Measurements from ENCODE around the gene DNAH14. TPM values are rescaled to one million over a fixed set of nuclear protein-coding genes. Genes with fewer than 3 reads are reported as not detected.

Gene DNAH14
- total and polyA plus RNA-seq, 2 donors (not counting 1 experiment from before 2014, with no cell fraction given): not detected

- no peaks in the 10 kb centered on the region for H3K4me1 ChIP-seq (ENCODE audit: control insufficient read depth in 2 of 2, insufficient read depth in 2 of 2, low read length in 2 of 2)
- no peak overlapping the region for H3K9ac ChIP-seq (ENCODE audit: low read length)
- no peaks in the 10 kb centered on the region for H3K9me3 ChIP-seq (ENCODE audit: control extremely low read depth in 1 of 3, control insufficient read depth in 2 of 3, insufficient read depth in 1 of 3, low read length in 2 of 3)
- ChIA-PET CTCF (no interaction called here), POLR2A (no interaction called here)
- no peaks in the 10 kb centered on the region for H3K9me3 Mint-ChIP-seq (ENCODE audit: insufficient read depth)
- H3K27ac Mint-ChIP-seq: no peak overlapping the region
- TF ChIP-seq EZH2 (IDR thresholded peaks at IDR 0.05; ENCODE audit: borderline replicate concordance, insufficient read depth, low read depth, low read length, poor library complexity, severe bottlenecking) (no peak), CTCF (IDR thresholded peaks at IDR 0.05) (no peak)
- ATAC-seq (ENCODE audit: low read depth) (no peak), DNase-seq (no peak)
- no peak overlapping the region for H3K27ac ChIP-seq (ENCODE audit: low read length in 2 of 2)
- H3K4me1 Mint-ChIP-seq: no peaks in the 10 kb centered on the region
- no peaks in the 10 kb centered on the region for H4K20me1 ChIP-seq (ENCODE audit: control insufficient read depth, insufficient read depth, low read length, poor library complexity, severe bottlenecking)
- H3K27me3 Mint-ChIP-seq: no peaks in the 10 kb centered on the region
- no peaks in the 10 kb centered on the region for H3K36me3 ChIP-seq (replicated peaks in 1 of 2; ENCODE audit: control extremely low read depth in 1 of 2, control insufficient read depth in 1 of 2, extremely low read depth in 1 of 2, insufficient read depth in 2 of 2, low read length in 1 of 2)
- H3K79me2 ChIP-seq (ENCODE audit: control insufficient read depth, insufficient read depth, low read length): no peaks in the 10 kb centered on the region
- no CpG with 5 or more reads among the region's 2 CpGs for WGBS (ENCODE audit: insufficient coverage)
- no peak overlapping the region for H2AFZ ChIP-seq (ENCODE audit: insufficient read depth, low read depth, low read length, poor library complexity, severe bottlenecking)
- intact Hi-C loops (cut with micrococcal nuclease): no loop called here
- no peak overlapping the region for H3K4me3 Mint-ChIP-seq
- no peaks in the 10 kb centered on the region for H3K27me3 ChIP-seq (replicated peaks in 1 of 4; ENCODE audit: control extremely low read depth in 1 of 4, control insufficient read depth in 3 of 4, insufficient read depth in 4 of 4, low read length in 3 of 4)
- no peak overlapping the region for H3K4me2 ChIP-seq (replicated peaks; ENCODE audit: low read depth, low read length, poor library complexity, severe bottlenecking)
- H3K4me3 ChIP-seq (ENCODE audit: control extremely low read depth in 1 of 5, extremely low read depth in 1 of 5, insufficient read depth in 1 of 5, low read depth in 2 of 5, low read length in 4 of 5): no peak overlapping the region
Measured at GRCh38 chr1:225049594-225049993, 120.1 kb downstream of the DNAH14 start.

- H3K27me3 Mint-ChIP-seq: no peaks in the 10 kb centered on the region
- H3K36me3 ChIP-seq (replicated peaks in 1 of 2; ENCODE audit: control extremely low read depth in 1 of 2, control insufficient read depth in 1 of 2, extremely low read depth in 1 of 2, insufficient read depth in 2 of 2, low read length in 1 of 2): no peaks in the 10 kb centered on the region
- peaks cover 7% of the 10 kb centered on the region for H3K9me3 Mint-ChIP-seq (ENCODE audit: insufficient read depth)
- peaks cover 0 to 3% (median 0%) of the 10 kb centered on the region in 3 donors for H3K9me3 ChIP-seq (ENCODE audit: control extremely low read depth in 1 of 3, control insufficient read depth in 2 of 3, insufficient read depth in 1 of 3, low read length in 2 of 3)
- DNase-seq (no peak), ATAC-seq (ENCODE audit: low read depth) (no peak)
- ChIA-PET POLR2A (no interaction called here), CTCF (no interaction called here)
- no peak overlapping the region for H3K9ac ChIP-seq (ENCODE audit: low read length)
- no peaks in the 10 kb centered on the region for H3K27me3 ChIP-seq (replicated peaks in 1 of 4; ENCODE audit: control extremely low read depth in 1 of 4, control insufficient read depth in 3 of 4, insufficient read depth in 4 of 4, low read length in 3 of 4)
- no peak overlapping the region for H3K4me3 ChIP-seq (ENCODE audit: control extremely low read depth in 1 of 5, extremely low read depth in 1 of 5, insufficient read depth in 1 of 5, low read depth in 2 of 5, low read length in 4 of 5)
- H3K79me2 ChIP-seq (ENCODE audit: control insufficient read depth, insufficient read depth, low read length): no peaks in the 10 kb centered on the region
- H3K4me3 Mint-ChIP-seq: no peak overlapping the region
- H4K20me1 ChIP-seq (ENCODE audit: control insufficient read depth, insufficient read depth, low read length, poor library complexity, severe bottlenecking): no peaks in the 10 kb centered on the region
- H2AFZ ChIP-seq (ENCODE audit: insufficient read depth, low read depth, low read length, poor library complexity, severe bottlenecking): no peak overlapping the region
- no peak overlapping the region for H3K27ac Mint-ChIP-seq
- H3K27ac ChIP-seq (ENCODE audit: low read length in 2 of 2): no peak overlapping the region
- no peak overlapping the region for H3K4me2 ChIP-seq (replicated peaks; ENCODE audit: low read depth, low read length, poor library complexity, severe bottlenecking)
- H3K4me1 Mint-ChIP-seq: no peaks in the 10 kb centered on the region
- no peak for TF ChIP-seq CTCF (IDR thresholded peaks at IDR 0.05)
- TF ChIP-seq EZH2 (IDR thresholded peaks at IDR 0.05; ENCODE audit: borderline replicate concordance, insufficient read depth, low read depth, low read length, poor library complexity, severe bottlenecking): no peak
- WGBS (ENCODE audit: insufficient coverage): no CpG with 5 or more reads among the region's 2 CpGs
- intact Hi-C loops (cut with micrococcal nuclease): no loop called here
- no peaks in the 10 kb centered on the region for H3K4me1 ChIP-seq (ENCODE audit: control insufficient read depth in 2 of 2, insufficient read depth in 2 of 2, low read length in 2 of 2)
Measured at GRCh38 chr1:225063722-225064121, 134.2 kb downstream of the DNAH14 start.

Measured in B cell (primary cell).